ENCODE results near the gene RAB3GAP2. TPM values are rescaled to one million over a fixed set of nuclear protein-coding genes. Genes with fewer than 3 reads are reported as not detected.
"Not testable (repeated sequence)": the region's sequence is repeated elsewhere in the genome, so short reads cannot be mapped to it uniquely, and the experiment has no call there.

Gene RAB3GAP2
- total RNA-seq, 3 donors from 2014 or later (not counting 1 experiment from before 2014, with no cell fraction given), result 47.3 to 52.7 (median 51.5) TPM

DNA sequence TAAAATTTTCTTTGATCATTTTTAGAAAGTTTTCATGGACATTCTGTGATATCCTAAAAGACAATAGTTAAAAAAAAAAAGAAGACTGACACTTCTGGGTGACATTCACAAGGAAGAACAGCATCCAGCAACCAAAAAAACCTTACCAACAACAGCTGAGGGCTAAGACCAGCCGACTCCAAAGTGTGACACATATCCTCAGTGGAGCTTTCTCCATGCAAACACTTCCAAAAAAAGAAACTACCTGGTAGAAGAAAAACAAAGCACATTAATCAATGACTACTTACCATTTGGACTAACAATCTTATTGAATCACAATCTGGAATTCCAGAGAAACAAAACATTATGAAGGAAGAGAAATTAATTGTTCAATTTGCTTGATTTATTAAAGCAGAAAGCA lies 90.1 kb downstream of the RAB3GAP2 start:
- H3K9me3 Mint-ChIP-seq, result no peaks in the 10 kb centered on the region
- TF ChIP-seq CTCF (IDR thresholded peaks at IDR 0.05), result no peak
- Histone ChIP-seq H3K36me3 (ENCODE audit: control insufficient read depth, insufficient read depth, low read length) (peaks cover 35% of the 10 kb centered on the region), H3K27ac (ENCODE audit: low read length) (no peak overlapping the region), H3K4me3 (ENCODE audit: low read length) (no peak overlapping the region), H3K9me3 (ENCODE audit: control insufficient read depth, insufficient read depth, low read length) (no peaks in the 10 kb centered on the region), H3K4me1 (ENCODE audit: control insufficient read depth, insufficient read depth, low read length) (no peaks in the 10 kb centered on the region), H3K27me3 (ENCODE audit: control insufficient read depth, insufficient read depth, low read length) (no peaks in the 10 kb centered on the region)
- H3K36me3 Mint-ChIP-seq, result peaks cover 28% of the 10 kb centered on the region
- DNase-seq, result no peak
- H3K4me1 Mint-ChIP-seq, result peaks cover 0 to 4% of the 10 kb centered on the region in 2 donors
- ATAC-seq, result no peak
- no peak overlapping the region for H3K4me3 Mint-ChIP-seq
- H3K27ac Mint-ChIP-seq, result no peak overlapping the region
- 100% methylated on average over 1 of the region's 1 CpG for WGBS (ENCODE audit: insufficient coverage)
- intact Hi-C loops (cut with micrococcal nuclease), result no loop called here
- no peaks in the 10 kb centered on the region for H3K27me3 Mint-ChIP-seq (ENCODE audit: low read depth in 2 of 2)

DNA sequence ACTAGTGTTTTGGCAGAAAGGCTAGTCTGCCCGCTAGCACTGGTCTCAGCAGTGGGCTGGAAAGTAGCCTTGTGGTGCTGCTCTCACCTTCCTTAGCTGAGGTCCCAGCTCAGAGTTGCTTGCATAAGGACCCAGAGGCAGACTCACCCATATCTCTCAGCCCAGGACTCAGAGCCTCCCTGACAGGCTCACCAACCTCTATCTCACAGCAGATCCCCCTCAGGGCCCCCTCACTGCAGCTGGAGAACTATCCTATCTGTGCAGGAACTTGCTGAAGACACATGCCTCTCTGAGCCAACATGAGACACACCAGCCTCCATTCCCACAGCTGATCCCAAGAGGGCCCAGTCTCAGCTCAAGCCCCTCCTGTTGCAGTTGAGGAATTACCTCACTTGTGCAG lies 95.7 kb downstream of the RAB3GAP2 start:
- no peak overlapping the region for H3K27ac Mint-ChIP-seq

GRCh38 chr1:220170836-220171526 lies 101.3 kb downstream of the RAB3GAP2 start:
- intact Hi-C loops (cut with micrococcal nuclease), result no loop called here
- 100% methylated on average over 1 of the region's 1 CpG for WGBS (ENCODE audit: insufficient coverage)

More for the DNA sequence above, 95.7 kb downstream of the RAB3GAP2 start:
- intact Hi-C loops (cut with micrococcal nuclease), result no loop called here
- H3K27ac ChIP-seq (ENCODE audit: low read length), result no peak overlapping the region
- H3K27me3 Mint-ChIP-seq (ENCODE audit: low read depth in 2 of 2), result no peaks in the 10 kb centered on the region
- H3K4me1 Mint-ChIP-seq, result peaks cover 0 to 16% of the 10 kb centered on the region in 2 donors
- no peak overlapping the region for H3K4me3 Mint-ChIP-seq
- H3K4me1 ChIP-seq (ENCODE audit: control insufficient read depth, insufficient read depth, low read length), result no peaks in the 10 kb centered on the region
- peaks cover 37% of the 10 kb centered on the region for H3K36me3 ChIP-seq (ENCODE audit: control insufficient read depth, insufficient read depth, low read length)
- no peak for TF ChIP-seq CTCF (IDR thresholded peaks at IDR 0.05)
- WGBS (ENCODE audit: insufficient coverage), result 100% methylated on average over 1 of the region's 1 CpG
- H3K4me3 ChIP-seq (ENCODE audit: low read length), result no peak overlapping the region
- no peak for DNase-seq
- no peaks in the 10 kb centered on the region for H3K27me3 ChIP-seq (ENCODE audit: control insufficient read depth, insufficient read depth, low read length)
- H3K9me3 ChIP-seq (ENCODE audit: control insufficient read depth, insufficient read depth, low read length), result no peaks in the 10 kb centered on the region
- no peak for ATAC-seq
- H3K36me3 Mint-ChIP-seq, result peaks cover 32% of the 10 kb centered on the region
- no peaks in the 10 kb centered on the region for H3K9me3 Mint-ChIP-seq

GRCh38 chr1:220169887-220170286 lies 102.4 kb downstream of the RAB3GAP2 start:
- H3K4me3 Mint-ChIP-seq; H3K4me1 ChIP-seq (ENCODE audit: control insufficient read depth, insufficient read depth, low read length); H3K27me3 Mint-ChIP-seq (ENCODE audit: low read depth in 2 of 2); H3K27ac Mint-ChIP-seq; H3K4me1 Mint-ChIP-seq; ATAC-seq; DNase-seq; H3K27me3 ChIP-seq (ENCODE audit: control insufficient read depth, insufficient read depth, low read length); H3K9me3 ChIP-seq (ENCODE audit: control insufficient read depth, insufficient read depth, low read length); H3K9me3 Mint-ChIP-seq; H3K4me3 ChIP-seq (ENCODE audit: low read length); H3K27ac ChIP-seq (ENCODE audit: low read length); intact Hi-C loops (cut with micrococcal nuclease): not testable (repeated sequence)
- WGBS (ENCODE audit: insufficient coverage), result 87% methylated on average over 3 of the region's 4 CpGs
- H3K36me3 Mint-ChIP-seq, result peaks cover 48% of the 10 kb centered on the region
- peaks cover 66% of the 10 kb centered on the region for H3K36me3 ChIP-seq (ENCODE audit: control insufficient read depth, insufficient read depth, low read length)

More at GRCh38 chr1:220170836-220171526, 101.3 kb downstream of the RAB3GAP2 start:
- no peak overlapping the region for H3K27ac ChIP-seq (ENCODE audit: low read length)
- TF ChIP-seq CTCF (IDR thresholded peaks at IDR 0.05), result no peak
- H3K27me3 Mint-ChIP-seq (ENCODE audit: low read depth in 2 of 2), result no peaks in the 10 kb centered on the region
- H3K9me3 ChIP-seq (ENCODE audit: control insufficient read depth, insufficient read depth, low read length), result no peaks in the 10 kb centered on the region
- H3K4me3 ChIP-seq (ENCODE audit: low read length), result no peak overlapping the region
- H3K4me1 Mint-ChIP-seq, result peaks cover 0 to 6% of the 10 kb centered on the region in 2 donors
- H3K36me3 Mint-ChIP-seq, result peaks cover 48% of the 10 kb centered on the region
- H3K4me1 ChIP-seq (ENCODE audit: control insufficient read depth, insufficient read depth, low read length), result no peaks in the 10 kb centered on the region
- no peak overlapping the region for H3K4me3 Mint-ChIP-seq
- no peak overlapping the region for H3K27ac Mint-ChIP-seq
- H3K36me3 ChIP-seq (ENCODE audit: control insufficient read depth, insufficient read depth, low read length), result peaks cover 63% of the 10 kb centered on the region
- ATAC-seq (no peak), DNase-seq (no peak)
- no peaks in the 10 kb centered on the region for H3K27me3 ChIP-seq (ENCODE audit: control insufficient read depth, insufficient read depth, low read length)
- no peaks in the 10 kb centered on the region for H3K9me3 Mint-ChIP-seq
